GM10248 (cell line): Measurements from ENCODE around the gene ADAMTS15.

Source experiments
- CTCF ChIA-PET: fragments of 300-600 bp; sonication (Branson Sonifier 250); formaldehyde crosslinking; extraction: SDS; loops from one replicate; lab custom pipeline; 2021; ENCODE audit warnings: antibody characterized with exemption; lab: Yijun Ruan, JAX
- POLR2A ChIA-PET: fragments of 350-650 bp; sonication (Branson Sonifier 250); formaldehyde crosslinking; extraction: SDS; loops from one replicate; lab custom pipeline; 2020; ENCODE audit warnings: antibody characterized with exemption; lab: Yijun Ruan, JAX
- DNase-seq: peaks from one replicate; pipeline ENCODE4 v3.0.0; 2012; ENCODE audit errors: extremely low spot score
- TF ChIP-seq, protein P1 (sequence below): IDR thresholded peaks from 2 replicates; pipeline ENCODE4 v1.5.1; 2012; ENCODE audit warnings: mild to moderate bottlenecking, low read depth; ENCODE audit errors: extremely low read depth, missing control alignments, control extremely low read depth

ADAMTS15 gene

DNA sequence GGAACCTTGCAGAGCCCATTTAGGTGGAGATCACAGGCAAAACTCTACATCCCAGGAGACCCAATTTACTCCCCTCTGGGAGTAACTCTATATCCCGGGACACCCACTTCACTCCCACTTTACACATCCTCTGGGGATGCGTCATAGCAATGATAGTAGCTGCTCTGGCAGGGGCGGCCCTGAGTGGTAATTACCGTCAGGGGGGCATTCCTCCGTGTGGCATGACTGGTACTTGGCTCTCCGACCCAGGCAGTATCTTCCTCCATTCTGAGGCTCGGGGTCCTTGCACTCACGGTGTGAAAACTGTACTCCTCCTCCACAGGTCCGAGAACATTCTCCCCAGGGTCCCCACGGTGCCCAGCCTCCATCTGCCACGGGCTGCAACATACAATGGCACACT, 37.2 kb upstream of the ADAMTS15 start:
- TF ChIP-seq, protein P1, sequence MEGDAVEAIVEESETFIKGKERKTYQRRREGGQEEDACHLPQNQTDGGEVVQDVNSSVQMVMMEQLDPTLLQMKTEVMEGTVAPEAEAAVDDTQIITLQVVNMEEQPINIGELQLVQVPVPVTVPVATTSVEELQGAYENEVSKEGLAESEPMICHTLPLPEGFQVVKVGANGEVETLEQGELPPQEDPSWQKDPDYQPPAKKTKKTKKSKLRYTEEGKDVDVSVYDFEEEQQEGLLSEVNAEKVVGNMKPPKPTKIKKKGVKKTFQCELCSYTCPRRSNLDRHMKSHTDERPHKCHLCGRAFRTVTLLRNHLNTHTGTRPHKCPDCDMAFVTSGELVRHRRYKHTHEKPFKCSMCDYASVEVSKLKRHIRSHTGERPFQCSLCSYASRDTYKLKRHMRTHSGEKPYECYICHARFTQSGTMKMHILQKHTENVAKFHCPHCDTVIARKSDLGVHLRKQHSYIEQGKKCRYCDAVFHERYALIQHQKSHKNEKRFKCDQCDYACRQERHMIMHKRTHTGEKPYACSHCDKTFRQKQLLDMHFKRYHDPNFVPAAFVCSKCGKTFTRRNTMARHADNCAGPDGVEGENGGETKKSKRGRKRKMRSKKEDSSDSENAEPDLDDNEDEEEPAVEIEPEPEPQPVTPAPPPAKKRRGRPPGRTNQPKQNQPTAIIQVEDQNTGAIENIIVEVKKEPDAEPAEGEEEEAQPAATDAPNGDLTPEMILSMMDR = no peak
- DNase-seq = no peak
- POLR2A ChIA-PET = no interaction called here
- CTCF ChIA-PET = no interaction called here

DNA sequence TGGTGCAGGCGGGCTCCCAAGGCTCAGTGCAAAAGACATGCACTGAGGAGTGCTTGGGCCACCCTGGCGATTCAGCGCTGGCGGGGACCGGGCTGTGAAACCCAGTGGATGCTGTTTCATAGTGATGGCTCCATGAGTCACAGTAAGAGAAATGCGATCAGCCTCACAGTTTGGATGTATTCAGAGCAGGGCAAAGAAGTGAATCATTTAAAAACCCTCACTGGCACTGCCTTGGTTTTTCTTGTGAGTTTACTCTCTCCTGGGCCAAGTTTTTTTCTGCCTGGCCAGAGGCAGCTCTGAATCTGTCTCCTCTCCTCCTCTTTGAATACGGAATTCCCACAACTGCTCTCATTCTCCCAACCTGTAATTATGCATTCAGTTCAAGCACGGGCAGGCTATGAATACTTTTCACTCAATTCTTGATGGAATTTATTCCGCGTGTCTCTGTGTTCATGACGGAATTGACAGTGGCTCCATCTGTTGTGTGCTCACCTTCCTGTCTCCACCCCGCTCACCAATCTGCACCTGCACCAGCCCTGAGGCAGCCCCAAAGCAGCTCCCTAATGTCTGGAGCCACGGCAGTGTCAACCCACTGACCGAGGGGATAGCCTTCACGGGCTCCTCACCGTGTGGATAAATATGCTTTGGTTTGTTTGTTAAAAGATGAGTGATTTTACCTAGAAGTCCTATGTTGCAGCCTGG, 34.9 kb upstream of the ADAMTS15 start:
- TF ChIP-seq, protein P1 = no peak
- ChIA-PET CTCF (interaction anchor here (1.3 to 1.7 kb wide), 2 partner anchors 17 to 481 kb away, joined by 3 to 5 read pairs; no protein-coding TSS in a partner anchor), POLR2A (no interaction called here)
- no peak for DNase-seq

DNA sequence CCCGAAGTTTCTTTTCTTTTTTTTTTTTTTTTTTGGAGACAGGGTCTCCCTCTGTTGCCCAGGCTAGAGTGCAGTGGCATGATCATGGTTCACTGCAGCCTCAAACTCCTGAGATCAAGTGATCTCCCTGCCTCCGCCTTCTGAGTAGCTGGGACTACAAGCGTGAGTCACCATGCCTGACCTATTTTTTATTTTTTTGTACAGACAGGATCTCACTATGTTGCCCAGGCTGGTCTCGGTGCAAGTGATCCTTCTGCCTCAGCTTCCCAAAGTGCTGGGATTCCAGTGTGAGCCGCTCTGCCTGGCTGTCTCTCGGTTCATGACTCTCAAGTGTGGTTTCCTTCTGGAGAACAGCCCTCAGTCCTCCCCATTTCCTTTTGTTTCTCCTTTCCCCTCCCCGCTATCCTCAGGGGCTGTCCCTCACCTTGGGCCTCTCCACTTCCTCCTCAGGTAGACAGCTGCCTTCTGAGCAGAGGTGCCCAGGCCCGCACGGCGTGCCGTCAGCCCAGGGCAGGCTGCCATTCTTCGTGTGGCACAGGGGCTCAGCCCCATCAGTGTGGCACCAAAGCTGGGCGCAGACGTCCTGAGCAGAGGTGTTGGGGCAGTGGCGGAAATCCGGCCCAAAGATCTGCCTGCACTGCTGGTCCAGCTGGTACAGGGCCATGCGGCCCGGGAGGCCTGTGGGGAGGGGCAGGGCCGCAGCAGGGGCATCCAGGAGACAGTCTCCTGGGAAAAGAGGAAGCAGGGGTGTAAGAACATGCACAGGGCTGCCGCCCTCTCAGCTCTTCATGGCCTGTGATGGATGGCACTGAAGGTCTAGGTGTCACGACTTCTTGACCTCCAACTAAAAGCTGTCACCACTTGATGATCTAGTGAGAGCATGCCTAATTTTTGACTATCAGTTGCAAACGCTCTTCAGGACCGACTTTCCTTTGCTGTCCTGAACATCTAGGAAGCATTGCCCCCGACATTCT, 34.1 kb upstream of the ADAMTS15 start:
- TF ChIP-seq, protein P1 = no peak
- ChIA-PET CTCF (interaction anchor here (1.3 to 1.7 kb wide), 3 partner anchors 17 to 480 kb away, joined by 3 to 5 read pairs (median 3); no protein-coding TSS in a partner anchor), POLR2A (no interaction called here)
- no peak for DNase-seq

DNA sequence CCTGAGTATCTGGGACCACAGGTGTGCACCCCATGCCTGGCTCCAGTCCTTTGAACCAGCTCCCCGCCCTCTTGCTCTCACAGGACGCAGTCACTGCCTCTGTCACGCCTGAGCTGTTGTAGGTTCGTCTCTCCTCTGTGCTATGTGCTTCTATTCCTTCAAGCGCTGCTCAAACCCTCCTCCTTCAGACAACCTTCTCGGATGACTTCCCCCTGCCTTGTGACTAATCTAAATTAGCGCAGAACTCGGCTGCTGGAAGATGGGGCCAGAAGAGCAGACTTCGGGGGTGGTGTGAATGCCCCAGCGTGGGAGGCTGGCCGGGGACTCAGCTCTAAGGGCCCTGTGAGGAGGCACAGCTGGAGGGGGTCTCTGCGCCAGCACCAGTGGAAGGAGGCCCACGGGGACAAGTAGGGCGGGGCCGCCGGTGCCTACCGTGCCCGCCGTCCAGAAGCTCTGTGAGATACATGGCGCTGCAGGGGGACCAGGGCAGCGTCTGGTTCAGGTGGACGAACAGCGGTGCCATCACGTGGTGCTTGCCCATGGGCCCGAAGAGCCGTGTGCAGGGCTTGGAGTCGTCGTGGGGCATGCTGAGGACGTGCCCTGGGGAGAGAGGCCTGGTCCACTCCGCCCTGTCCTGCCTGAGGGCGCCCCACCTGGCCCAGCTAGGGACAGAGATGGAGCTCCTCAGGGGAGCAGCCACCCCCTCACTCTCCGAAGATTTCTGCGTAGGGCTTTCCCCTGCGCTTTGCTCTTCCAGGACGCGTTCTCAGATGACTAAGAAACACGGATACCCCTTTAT, 32.5 kb upstream of the ADAMTS15 start:
- no peak for DNase-seq
- POLR2A ChIA-PET = no interaction called here
- CTCF ChIA-PET = interaction anchor here (0.9 to 1.6 kb wide), 5 partner anchors 9 to 446 kb away, joined by 3 to 5 read pairs (median 4); no protein-coding TSS in a partner anchor
- TF ChIP-seq, protein P1 = no peak

DNA sequence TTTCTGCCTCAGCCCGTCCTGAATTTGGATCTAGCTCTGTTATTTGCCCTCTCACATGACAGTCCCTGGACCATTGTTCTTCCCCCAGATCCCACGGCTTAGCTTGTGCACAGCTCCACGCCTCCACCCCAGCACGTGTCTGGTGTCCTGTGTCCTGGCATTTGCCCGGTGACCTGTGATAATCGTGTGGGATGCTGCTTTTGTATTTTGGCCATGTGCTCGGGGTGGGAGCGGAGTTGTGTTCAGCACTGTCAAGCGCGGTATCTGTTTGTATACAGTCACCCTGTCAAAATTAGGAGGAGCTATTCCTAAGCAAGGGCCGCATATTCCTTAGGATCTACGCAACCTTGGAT, 31.9 kb upstream of the ADAMTS15 start:
- ChIA-PET POLR2A (no interaction called here), CTCF (interaction anchor here (0.9 to 3.2 kb wide), 6 partner anchors 10 to 446 kb away, joined by 3 to 13 read pairs (median 4); no protein-coding TSS in a partner anchor)
- no peak for DNase-seq
- TF ChIP-seq, protein P1 = no peak
